GM19467 (cell line): Measurements from ENCODE around the gene ZNF497.
"Not testable (repeated sequence)": the region's sequence is repeated elsewhere in the genome, so short reads cannot be mapped to it uniquely, and the experiment has no call there.

Source experiments
- ATAC-seq: cut with Tn5 transposase; IDR thresholded peaks from one replicate; pipeline ENCODE4 v1.9.1; 2021; ENCODE audit warnings: mild to moderate bottlenecking, moderate library complexity; ENCODE audit not compliant: unreplicated experiment

Gene ZNF497

DNA sequence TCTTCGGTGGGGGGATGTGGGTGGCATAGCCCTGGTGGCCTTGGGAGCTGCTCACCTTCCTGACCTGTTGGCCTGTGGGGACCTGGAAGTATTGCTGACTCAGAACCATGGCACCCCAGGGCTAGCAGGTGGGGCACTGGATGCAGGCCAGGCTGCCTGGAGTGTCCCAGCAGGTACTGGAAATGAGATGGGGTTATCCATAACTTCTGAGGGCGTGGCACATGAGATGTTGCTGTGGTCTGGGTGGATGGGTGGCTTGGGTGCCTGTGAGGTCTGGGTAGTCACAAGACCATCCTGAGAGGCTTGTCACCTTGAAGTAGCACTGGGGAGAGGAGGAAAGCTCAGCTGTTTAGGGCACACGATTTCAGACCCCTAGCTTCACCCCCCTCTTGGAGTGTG is 32.3 kb upstream of the ZNF497 start:
- no peak for ATAC-seq

DNA sequence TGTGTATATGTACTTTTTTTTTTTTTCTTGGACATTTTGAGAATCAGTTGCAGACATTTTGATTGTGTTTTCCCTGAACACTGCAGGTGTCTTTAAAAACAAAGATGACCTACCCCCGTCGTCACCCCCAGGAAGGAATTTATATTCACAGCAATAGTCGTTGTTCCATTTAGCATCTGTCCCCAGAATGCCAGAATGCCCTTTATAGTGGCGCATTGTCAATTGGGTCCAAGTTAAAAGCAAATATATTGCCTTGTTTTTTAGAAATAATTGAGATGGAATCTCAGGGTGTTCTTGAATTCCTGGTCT is 31.1 kb upstream of the ZNF497 start:
- ATAC-seq, result no peak

DNA sequence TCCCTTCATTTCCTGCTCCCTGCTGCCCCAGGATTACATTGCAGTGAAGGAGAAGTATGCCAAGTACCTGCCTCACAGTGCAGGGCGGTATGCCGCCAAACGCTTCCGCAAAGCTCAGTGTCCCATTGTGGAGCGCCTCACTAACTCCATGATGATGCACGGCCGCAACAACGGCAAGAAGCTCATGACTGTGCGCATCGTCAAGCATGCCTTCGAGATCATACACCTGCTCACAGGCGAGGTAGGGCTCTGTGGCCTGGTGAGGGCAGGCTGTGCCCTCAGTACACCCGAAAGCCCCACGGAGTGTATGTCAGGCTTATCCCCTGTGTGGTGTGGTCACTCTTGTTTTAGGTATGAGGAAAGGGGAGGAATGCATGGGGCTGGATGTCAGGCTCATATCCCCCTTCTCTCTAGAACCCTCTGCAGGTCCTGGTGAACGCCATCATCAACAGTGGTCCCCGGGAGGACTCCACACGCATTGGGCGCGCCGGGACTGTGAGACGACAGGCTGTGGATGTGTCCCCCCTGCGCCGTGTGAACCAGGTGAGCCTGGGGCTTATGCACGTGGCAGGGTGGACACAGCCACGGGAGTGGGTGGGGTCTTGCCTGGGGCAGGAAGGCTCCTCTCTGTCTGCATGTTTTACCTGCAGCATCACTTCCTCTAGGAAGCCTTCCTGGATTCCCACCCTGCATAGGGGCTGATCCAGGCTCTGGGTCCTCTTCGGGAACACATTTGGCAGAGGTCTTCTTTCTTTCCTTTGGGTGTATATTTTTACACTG is 30.6 kb upstream of the ZNF497 start:
- ATAC-seq, result no peak

DNA sequence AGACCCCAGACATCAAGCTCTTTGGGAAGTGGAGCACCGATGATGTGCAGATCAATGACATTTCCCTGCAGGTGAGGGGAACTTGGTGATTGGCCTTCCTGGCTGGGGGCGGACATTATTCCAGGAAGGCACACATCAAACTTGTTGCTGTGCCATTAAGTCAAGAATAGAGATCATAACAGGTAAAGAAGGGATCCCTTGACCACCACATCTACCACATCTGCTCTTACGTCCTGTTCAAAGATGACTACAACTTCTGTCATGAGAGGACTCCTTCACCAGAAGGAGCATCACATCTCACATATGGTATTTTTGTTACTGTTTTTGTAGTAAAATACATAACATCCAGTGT is 25.6 kb upstream of the ZNF497 start:
- no peak for ATAC-seq

DNA sequence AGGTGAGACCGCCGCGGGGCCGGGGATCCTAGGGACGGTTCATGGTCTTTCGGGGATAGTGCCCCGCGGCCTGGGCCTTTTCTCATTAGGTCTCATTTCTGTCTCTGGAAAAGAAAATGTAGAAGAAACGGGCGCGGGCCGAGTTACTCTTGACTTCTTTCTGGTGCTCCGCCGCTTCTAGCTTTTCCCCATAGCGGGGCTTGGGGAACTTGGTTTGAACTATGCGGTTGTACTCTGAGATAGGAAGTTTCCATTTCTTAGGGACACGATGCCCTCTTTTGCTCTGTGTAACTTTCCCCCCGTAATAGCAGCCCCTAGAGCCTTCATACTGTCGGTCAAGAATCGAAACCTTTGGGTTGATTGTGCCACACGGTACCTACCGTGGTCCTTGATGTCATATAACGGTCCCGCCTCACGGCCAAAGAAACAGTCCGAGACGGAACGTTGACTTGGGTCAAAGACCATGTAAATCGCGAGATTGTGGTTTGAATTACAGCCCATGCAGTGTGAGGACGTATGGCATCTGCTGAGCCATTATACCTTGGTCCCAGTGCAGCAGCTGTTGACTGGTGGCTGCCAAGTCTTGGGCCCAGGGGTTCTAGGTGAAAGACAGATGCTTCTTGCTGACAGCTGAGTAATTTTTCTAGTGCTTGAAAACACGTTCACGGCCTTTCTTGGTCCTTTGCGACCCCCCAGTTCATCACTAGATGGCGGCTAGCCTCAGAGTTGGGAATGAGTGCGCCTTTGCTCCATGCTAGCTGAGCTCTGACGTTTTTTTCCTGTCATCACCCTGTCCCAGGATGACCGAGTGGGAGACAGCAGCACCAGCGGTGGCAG is 25.0 kb upstream of the ZNF497 start:
- no peak for ATAC-seq

DNA sequence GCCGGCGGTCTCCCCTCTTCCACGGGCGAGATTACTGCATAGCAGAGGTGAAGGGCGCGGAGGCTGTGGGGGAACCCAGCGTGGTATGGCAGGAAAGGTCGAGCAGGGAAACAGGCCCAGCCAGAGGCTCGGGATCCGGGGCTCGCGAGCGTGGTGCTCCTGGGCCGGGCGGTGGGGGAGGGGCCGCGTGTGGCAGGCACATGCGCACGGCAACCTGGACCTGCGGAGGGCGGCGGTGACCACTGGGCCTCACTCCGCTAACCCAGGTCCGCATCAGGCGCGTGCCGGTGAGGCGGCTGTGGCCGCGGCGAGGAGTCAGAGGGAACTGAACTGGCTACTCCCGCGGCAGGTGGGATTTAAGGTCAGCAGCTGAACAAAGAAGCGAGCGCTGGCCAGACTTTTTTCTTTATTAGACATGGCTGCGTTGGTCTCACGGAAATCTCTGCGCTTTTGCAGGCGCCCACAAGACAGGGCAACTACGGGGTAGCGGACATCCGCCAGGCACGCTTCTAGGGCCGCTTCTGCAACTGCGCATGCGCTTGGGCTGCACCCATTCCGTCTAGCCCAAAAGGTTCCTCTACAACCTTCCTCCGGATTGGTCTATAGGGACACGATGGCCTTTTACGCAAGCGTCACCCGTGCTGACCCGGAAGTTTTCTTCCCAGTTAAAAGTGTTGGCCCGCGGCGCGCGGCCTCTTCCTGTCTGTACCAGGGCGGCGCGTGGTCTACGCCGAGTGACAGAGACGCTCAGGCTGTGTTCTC is 24.2 kb upstream of the ZNF497 start, which contains the start of gene RPS5:
Gene RPS5, plus strand, starts transcription at position 694 of the 762 bp plus-strand sequence. CDS start 869 bp downstream, outside the sequence.
- peak; percentile 88 for ATAC-seq

DNA sequence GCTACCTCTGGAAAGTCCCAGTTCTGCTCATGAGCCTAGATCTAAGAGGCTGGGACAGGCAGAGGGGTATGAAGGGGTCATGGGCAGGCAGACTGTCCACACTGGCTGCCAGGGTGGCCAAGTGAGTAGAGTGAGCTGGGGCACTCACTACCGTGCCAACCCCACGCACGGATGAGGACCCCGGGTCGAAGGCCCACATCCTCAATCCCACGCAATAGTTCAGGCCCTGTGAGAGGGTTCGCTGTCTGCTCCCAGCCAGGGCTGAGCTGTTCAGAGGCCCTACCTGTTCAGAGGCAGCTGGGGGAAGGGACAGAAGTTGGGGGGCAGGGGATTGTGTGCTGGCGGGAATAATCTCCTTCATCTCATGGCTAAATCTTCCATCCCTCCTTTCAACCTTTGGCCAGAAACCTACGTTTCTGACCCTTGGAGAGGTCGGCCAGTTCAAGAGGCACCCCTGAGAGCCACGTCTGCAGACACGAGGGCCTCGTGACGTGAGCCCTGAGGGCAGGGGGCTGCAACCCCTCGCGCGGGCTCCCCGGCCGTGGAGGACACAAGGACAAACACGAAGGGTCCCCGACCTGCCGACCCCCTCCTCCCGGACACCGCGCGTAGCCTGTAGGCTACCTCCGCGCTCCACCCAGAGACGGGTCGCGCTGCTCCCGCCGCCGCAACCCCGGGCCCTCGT is 23.5 kb upstream of the ZNF497 start:
- no peak for ATAC-seq

DNA sequence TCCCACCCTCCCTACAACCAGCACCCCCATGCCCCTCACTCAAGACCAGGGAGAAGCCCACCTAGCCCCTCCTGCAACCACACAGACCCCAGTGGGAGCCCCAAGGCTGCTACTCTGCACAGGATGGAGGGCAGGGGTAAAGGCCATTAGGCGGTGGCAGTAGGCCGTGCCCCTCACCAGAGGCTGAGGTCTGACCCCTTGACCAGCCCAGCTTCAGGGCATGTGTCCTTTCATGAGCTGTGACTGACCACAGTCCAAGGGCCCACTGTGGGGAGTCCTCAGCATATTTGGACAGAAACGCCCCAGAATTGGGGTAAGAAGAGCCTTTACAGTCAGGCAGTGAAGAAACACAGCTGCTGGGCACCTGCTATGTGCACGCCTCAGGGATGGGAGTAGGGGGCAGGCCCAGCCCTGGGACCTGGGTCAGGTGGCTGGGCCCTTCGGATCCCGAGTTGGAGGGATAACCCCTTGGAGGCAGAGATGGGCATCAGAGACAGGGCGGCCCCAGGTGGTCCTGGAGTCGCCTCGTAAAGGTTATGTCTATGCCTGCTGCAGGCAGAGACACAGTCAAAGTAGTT is 22.9 kb upstream of the ZNF497 start:
- no peak for ATAC-seq

DNA sequence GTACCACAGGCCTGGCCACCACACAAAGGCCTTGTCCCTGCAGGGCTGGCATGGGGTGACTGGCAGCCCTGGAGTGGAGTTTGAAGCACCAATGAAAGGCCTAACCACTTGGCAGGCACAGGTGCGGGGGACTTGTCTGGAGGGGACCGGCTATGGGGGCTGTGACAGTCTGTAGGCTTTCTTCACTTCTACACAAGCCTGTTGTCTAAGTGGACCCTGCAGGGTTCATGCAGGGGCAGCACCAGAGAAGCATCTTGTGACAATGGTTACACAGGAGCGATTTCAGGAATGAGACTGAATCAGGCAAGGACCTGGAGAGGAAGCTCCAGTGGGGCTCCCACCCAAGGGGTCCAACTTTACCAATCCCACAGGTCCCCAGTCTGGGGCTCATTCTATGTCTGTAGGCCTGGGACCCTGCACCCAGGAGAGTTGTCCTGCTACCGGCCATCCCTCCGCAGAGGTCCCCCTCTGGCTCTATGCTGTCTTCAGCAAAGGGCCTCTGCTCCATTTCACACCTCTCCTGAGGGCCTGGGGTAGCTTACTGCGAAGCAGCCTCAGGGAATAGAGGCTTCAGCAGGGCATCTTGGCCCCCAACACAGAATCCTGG is 20.5 kb upstream of the ZNF497 start:
- no peak for ATAC-seq

DNA sequence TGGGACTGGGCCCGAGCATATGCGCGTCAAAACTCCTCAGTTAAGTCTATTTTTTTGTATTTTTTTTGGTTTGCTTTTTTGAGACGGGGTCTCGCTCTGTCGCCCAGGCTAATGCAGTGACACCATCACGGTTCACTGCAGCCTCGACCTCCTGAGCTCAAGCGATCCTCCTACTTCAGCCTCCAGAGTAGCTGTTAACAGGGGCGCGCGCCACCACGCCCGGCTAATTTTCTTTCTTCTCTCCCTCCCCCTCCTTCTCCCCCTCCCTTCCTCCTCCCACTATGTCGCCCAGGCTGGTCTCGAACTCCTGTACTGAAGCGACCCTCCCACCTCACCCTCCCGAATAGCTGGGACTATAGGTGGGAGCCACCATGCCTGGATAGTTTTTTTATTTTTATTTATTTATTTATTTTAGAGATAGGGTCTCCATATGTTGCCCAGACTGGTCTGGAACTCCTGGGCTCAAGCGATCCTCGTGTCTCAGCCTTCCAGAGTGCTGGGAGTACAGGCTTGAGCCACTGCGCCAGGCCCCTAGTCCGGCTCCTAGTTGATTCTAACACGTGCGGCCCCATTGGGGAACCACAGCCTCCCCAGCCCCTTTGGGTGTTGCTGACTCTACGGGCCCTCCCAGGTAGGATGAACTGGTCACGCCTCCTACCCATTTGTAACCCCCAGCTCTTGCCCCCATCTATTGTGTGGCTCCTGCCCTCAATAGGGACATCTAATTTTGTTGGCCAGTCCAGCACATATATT is 19.1 kb upstream of the ZNF497 start:
- ATAC-seq, result no peak

DNA sequence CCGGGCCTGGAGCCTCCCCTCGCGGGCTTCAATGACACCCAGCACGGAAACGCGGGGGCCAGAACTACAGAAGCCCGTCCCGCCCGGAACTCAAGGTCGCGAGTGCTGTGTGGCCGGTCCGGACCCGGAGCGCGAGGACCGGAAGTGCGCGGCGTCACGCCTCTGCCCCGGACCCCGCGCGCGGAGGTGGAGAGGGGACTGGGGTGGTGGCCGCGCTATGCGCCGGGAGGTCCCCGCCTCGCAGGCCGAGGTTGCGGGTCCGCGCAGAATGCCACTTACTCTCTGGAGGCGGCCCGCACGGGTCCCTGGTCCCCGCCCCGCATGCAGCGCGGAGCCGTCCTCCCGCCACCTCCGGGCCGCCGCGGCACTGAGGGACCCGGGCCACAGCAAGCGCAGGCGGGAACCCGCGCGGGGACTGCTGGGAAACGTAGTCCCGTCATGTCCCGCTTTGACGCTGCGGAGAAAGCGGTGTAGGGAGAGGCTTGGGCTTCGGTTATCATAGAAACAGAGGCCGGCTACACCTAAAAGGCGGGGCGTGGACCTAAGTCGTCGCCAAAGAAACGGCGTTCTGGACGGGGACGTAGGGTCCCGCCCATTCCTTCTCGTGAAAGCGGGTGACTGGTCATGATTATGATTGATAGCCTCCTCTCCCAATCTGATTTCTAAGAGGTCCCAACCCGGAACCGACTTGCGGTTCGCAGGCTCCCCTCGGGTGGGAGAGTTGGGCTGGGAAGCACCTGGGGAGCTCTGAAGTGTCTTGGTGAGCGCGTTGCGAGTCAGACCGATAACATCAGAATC is 18.3 kb upstream of the ZNF497 start, which contains the start of gene ZNF837:
Gene ZNF837, minus strand, starts transcription at position 369 of the 798 bp plus-strand sequence. CDS start 11,698 bp downstream, outside the sequence.
- peak; percentile 83 for ATAC-seq

DNA sequence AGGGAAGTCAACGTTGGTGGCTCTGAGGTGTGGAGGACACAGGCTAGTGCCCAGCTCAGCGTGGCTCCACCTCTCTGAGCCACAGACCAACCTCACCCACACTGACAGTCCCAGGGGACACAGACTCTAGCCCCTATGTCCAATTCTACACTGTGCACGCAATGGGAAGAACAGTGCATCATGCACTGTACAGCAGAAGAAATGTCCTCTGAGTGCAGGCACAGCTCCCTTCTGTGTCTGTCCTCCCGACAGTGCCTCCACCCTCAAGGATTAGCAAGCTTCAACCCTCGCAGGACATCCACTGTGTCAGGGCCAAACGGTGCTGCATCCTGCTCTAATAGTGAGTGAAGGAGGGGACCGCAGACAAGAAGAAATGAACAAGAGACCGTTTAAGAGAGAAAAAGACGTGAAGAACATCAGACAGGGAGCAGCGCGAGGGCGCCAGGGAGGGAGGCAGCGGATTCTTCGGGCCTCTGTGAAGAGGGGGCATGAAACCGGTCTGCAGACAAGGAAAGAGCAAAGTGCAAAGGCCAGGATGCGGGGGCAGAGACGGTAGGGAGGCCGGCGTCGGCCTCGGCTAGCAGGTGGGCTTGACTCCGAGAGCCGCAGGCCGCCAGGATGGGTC is 17.6 kb upstream of the ZNF497 start:
- ATAC-seq, result no peak

DNA sequence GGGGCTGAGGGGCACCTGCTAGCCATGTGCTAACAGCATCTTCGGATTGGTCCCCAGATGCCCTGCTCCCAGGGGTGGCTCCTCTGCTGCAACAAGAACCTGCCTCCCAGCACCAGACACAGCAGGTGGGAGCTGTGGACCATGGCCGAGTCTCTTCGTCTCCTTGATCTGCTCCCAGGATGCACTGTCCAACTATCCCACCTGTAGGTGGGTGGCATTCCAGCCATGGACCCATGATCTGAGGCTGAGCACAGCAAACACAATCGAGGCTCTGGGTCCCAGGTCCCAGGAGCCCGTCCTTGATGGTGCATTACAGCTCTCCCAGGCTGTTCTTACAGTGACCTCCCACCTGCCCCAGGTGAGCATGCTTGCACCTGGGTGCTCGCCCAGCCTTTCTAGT is 16.7 kb upstream of the ZNF497 start:
- ATAC-seq, result no peak

DNA sequence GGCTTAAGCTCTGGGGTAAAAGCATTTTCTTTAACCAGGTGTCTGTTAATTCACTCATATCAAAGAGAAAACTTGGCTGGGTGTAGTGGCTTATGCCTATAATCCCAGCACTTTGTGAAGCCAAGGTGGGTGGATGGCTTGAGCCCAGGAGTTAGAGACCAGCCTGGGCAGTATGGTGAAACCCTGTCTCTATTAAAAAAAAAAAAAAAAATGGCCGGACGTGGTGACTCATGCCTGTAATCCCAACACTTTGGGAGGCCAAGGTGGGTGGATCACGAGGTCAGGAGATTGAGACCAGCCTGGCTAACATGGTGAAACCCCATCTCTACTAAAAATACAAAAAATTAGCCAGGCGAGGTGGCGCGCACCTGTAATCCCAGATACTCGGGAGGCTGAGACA is 14.2 kb upstream of the ZNF497 start:
- ATAC-seq, result not testable (repeated sequence)

DNA sequence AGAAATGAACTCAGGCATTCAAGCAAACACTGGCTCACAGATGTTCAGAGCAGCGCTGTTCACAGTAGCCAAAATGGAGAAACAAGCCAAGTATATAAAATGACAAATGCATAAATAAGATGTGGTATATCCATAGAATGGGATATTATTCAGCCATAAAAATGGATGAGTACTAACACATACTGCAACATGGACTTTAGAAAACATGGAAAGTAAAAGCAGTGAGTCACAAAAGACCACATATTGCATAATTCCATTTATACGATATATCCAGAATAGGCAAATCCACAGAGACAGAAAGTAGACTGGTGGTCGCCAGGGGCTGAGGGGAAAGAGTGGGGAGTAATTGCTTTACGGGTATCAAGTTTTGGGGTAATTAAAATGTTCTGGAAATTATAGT is 11.6 kb upstream of the ZNF497 start:
- ATAC-seq, result no peak

DNA sequence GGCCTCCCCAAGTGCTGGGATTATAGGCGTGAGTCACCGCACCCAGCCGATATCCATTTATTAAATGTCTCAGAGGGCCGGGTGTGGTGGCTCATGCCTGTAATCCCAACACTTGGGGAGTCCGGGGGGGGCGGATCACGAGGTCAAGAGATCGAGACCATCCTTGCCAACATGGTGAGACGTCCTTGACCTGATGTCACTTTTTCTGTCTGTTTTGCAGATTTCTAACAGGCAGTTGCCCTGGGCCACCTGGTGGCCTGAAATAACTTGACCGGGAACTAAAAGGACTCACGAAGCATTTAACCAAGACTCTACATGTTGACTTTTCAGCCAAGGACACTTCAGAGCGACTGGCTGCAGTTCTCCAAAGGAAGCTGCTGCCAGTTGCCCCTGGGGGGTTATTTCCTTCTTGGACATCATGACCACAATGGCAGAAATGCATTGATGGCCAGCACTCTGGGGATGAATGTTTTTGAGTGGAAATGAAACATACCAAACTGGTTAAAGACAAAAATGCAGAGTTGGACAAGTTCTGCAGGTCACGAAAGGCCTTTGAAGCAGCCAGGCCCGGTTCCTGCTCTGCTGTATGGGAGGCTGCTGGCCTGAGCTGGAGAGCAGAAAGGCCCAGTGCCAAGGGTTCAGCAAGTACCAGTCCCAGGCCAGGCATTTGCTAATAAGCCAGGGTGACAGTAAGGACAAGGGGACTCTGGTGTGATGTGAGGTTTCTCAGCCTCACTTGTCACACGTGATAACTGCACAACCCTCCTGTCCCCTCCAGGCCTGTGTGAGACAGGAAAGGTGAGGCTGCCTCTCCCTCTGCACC is 10.0 kb upstream of the ZNF497 start:
- no peak for ATAC-seq
